ENCODE measurements around the gene LCN6. TPM values are rescaled to one million over a fixed set of nuclear protein-coding genes. Genes with fewer than 3 reads are reported as not detected.

Gene LCN6
- total RNA-seq, 1 donor from 2014 or later = not detected

DNA sequence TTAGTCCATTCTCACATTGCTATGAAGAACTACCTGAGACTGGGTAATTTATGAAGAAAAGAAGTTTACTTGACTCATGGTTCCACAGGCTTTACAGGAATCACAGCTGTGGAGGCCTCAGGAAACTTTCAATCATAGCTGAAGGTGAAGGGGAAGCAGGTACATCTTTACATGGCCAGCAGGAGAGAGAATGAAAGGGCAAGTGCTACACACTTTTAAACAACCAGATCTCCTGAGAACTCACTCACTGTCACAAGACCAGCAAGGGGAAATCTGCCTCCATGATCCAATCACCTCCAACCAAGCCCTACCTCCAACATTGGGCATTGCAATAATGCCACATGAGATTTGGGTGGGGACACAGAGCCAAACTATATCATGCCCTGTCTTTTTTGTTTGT lies 3.5 kb upstream of the LCN6 start:
- TF ChIP-seq EZH2 (IDR thresholded peaks at IDR 0.05) = no peak
- TF ChIP-seq EZH2phosphoT487 (IDR thresholded peaks at IDR 0.05) = no peak
- TF ChIP-seq, protein P1, sequence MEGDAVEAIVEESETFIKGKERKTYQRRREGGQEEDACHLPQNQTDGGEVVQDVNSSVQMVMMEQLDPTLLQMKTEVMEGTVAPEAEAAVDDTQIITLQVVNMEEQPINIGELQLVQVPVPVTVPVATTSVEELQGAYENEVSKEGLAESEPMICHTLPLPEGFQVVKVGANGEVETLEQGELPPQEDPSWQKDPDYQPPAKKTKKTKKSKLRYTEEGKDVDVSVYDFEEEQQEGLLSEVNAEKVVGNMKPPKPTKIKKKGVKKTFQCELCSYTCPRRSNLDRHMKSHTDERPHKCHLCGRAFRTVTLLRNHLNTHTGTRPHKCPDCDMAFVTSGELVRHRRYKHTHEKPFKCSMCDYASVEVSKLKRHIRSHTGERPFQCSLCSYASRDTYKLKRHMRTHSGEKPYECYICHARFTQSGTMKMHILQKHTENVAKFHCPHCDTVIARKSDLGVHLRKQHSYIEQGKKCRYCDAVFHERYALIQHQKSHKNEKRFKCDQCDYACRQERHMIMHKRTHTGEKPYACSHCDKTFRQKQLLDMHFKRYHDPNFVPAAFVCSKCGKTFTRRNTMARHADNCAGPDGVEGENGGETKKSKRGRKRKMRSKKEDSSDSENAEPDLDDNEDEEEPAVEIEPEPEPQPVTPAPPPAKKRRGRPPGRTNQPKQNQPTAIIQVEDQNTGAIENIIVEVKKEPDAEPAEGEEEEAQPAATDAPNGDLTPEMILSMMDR (IDR thresholded peaks at IDR 0.05) = no peak
- no peak overlapping the region for H3K9ac ChIP-seq
- Mint-ChIP-seq H3K27ac (no peak overlapping the region), H3K27me3 (ENCODE audit: insufficient read depth, low read depth) (peaks cover 14% of the 10 kb centered on the region), H3K36me3 (no peaks in the 10 kb centered on the region), H3K4me3 (no peak overlapping the region), H3K4me1 (no peaks in the 10 kb centered on the region), H3K9me3 (peaks cover 16% of the 10 kb centered on the region)
- H3K27ac ChIP-seq = no peak overlapping the region
- H3F3A ChIP-seq (ENCODE audit: low read depth) = peaks cover 4% of the 10 kb centered on the region
- H3K36me3 ChIP-seq = no peaks in the 10 kb centered on the region
- H3K79me2 ChIP-seq (ENCODE audit: low read depth) = no peaks in the 10 kb centered on the region
- no peaks in the 10 kb centered on the region for H3K27me3 ChIP-seq
- peaks cover 3% of the 10 kb centered on the region for H3K4me1 ChIP-seq
- no peak overlapping the region for H2AFZ ChIP-seq (replicated peaks)
- no peak for DNase-seq (ENCODE audit: low spot score)
- H4K20me1 ChIP-seq (ENCODE audit: low read depth) = no peaks in the 10 kb centered on the region
- H3K9me3 ChIP-seq (ENCODE audit: low read depth) = no peaks in the 10 kb centered on the region
- no peak overlapping the region for H3K4me3 ChIP-seq
- no peak overlapping the region for H3K4me2 ChIP-seq

DNA sequence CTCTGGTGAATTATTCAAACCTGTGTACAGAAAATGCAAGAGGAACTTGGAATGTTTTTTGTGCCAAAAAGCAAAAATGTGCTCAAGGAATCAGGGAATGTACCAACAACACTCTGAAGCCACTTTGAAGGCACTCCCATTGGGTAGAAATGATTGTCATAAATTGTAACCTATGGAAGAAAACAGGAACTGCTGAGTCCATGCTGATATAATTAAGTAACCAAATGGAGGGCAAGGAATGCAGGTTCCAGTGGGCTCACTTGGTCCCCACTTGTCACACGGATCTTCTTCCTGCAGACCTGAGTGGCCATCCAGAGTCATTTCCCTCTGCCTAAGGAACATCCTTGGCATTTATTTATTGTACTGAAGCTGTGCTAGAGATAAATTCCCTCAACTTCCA lies 2.9 kb upstream of the LCN6 start:
- H3K79me2 ChIP-seq (ENCODE audit: low read depth) = no peaks in the 10 kb centered on the region
- peaks cover 14% of the 10 kb centered on the region for H3K27me3 Mint-ChIP-seq (ENCODE audit: insufficient read depth, low read depth)
- H3K9me3 ChIP-seq (ENCODE audit: low read depth) = no peaks in the 10 kb centered on the region
- H3K4me1 Mint-ChIP-seq = no peaks in the 10 kb centered on the region
- no peaks in the 10 kb centered on the region for H3K36me3 ChIP-seq
- DNase-seq (ENCODE audit: low spot score) = no peak
- peaks cover 4% of the 10 kb centered on the region for H3F3A ChIP-seq (ENCODE audit: low read depth)
- no peak overlapping the region for H3K27ac ChIP-seq
- peaks cover 3% of the 10 kb centered on the region for H3K4me1 ChIP-seq
- TF ChIP-seq, protein P1 (IDR thresholded peaks at IDR 0.05) = no peak
- TF ChIP-seq EZH2phosphoT487 (IDR thresholded peaks at IDR 0.05) (no peak), EZH2 (IDR thresholded peaks at IDR 0.05) (no peak)
- peaks cover 13% of the 10 kb centered on the region for H3K9me3 Mint-ChIP-seq
- no peaks in the 10 kb centered on the region for H4K20me1 ChIP-seq (ENCODE audit: low read depth)
- no peak overlapping the region for H3K4me2 ChIP-seq
- no peak overlapping the region for H3K4me3 ChIP-seq
- no peaks in the 10 kb centered on the region for H3K36me3 Mint-ChIP-seq
- H2AFZ ChIP-seq (replicated peaks) = no peak overlapping the region
- no peaks in the 10 kb centered on the region for H3K27me3 ChIP-seq
- H3K9ac ChIP-seq = no peak overlapping the region
- no peak overlapping the region for H3K4me3 Mint-ChIP-seq
- H3K27ac Mint-ChIP-seq = no peak overlapping the region

DNA sequence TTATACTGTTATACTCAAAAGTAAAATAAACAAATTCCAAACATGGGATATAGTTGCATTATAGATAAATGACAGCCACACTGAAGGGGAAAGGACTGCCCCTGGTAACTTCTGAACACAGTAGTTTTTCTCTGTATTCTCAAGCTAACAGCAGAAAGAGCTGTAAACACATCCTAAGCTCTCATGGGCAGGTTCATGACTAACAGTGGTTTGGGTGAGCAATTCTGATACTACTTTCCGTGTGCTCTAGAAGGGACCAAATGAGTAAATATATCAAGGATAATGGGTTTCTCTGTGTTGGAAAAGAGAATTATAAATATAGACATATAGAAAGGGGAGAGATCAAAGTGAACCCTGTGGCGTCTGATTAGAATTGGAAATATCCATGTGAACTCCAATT lies 2.2 kb upstream of the LCN6 start:
- H3K27ac Mint-ChIP-seq = no peak overlapping the region
- Histone ChIP-seq H3K4me2 (no peak overlapping the region), H3K27ac (no peak overlapping the region), H3K4me1 (peaks cover 3% of the 10 kb centered on the region), H2AFZ (replicated peaks) (no peak overlapping the region), H4K20me1 (ENCODE audit: low read depth) (no peaks in the 10 kb centered on the region), H3F3A (ENCODE audit: low read depth) (peaks cover 4% of the 10 kb centered on the region), H3K27me3 (no peaks in the 10 kb centered on the region), H3K79me2 (ENCODE audit: low read depth) (no peaks in the 10 kb centered on the region), H3K9ac (no peak overlapping the region), H3K36me3 (no peaks in the 10 kb centered on the region), H3K9me3 (ENCODE audit: low read depth) (no peaks in the 10 kb centered on the region), H3K4me3 (no peak overlapping the region)
- DNase-seq (ENCODE audit: low spot score) = no peak
- H3K4me3 Mint-ChIP-seq = no peak overlapping the region
- peaks cover 8% of the 10 kb centered on the region for H3K27me3 Mint-ChIP-seq (ENCODE audit: insufficient read depth, low read depth)
- no peaks in the 10 kb centered on the region for H3K36me3 Mint-ChIP-seq
- H3K9me3 Mint-ChIP-seq = peaks cover 13% of the 10 kb centered on the region
- TF ChIP-seq, protein P1 (IDR thresholded peaks at IDR 0.05) = no peak
- no peak for TF ChIP-seq EZH2phosphoT487 (IDR thresholded peaks at IDR 0.05)
- no peak for TF ChIP-seq EZH2 (IDR thresholded peaks at IDR 0.05)
- H3K4me1 Mint-ChIP-seq = no peaks in the 10 kb centered on the region
